K562 (cell line): ENCODE data around the gene CRYBG3. TPM values are rescaled to one million over a fixed set of nuclear protein-coding genes. Genes with fewer than 3 reads are reported as not detected.

Source experiments
- ARID4B ChIP-seq: sonication (generic); formaldehyde crosslinking; IDR thresholded peaks from 2 replicates; pipeline ENCODE4 v1.8.0; 2022; ENCODE audit warnings: mild to moderate bottlenecking, missing genetic modification reagents
- ARNT ChIP-seq, 2 experiments: fragments of 450-650 bp; IDR thresholded peaks; 2 replicates each; pipeline ENCODE4 v1.6.1; 2016; ENCODE audit warnings: mild to moderate bottlenecking in 1 of 2
- CCAR2 ChIP-seq: fragments of 200-400 bp; formaldehyde crosslinking; IDR thresholded peaks from 2 replicates; pipeline ENCODE4 v1.6.1; 2017; ENCODE audit warnings: mild to moderate bottlenecking, low read depth, low read length
- CEBPG ChIP-seq, 3 experiments: fragments of 200-800 bp in 1 of 3; sonication (Bioruptor generic) in 1 of 3; sonication (generic) in 1 of 3; formaldehyde crosslinking in 1 of 3; IDR thresholded peaks in 2 of 3; conservative IDR thresholded peaks in 1 of 3; 2 replicates each; pipeline versions ENCODE4 v1.6.1 to v1.8.0; 2016 to 2022; ENCODE audit warnings: missing compliant biosample characterization in 2 of 3, missing genetic modification characterization in 2 of 3, mild to moderate bottlenecking in 1 of 3, missing genetic modification reagents in 1 of 3
- MEIS2 ChIP-seq: fragments of 450-650 bp; IDR thresholded peaks from 2 replicates; pipeline ENCODE4 v1.6.1; 2014; ENCODE audit warnings: mild to moderate bottlenecking; ENCODE audit not compliant: partially characterized antibody
- MYC ChIP-seq, 2 experiments: fragments of 250-450 bp in 1 of 2; sonication (Bioruptor Pico) in 1 of 2; IDR thresholded peaks; 2 replicates each; pipeline versions ENCODE4 v1.5.1 to v1.6.1; 2012 to 2021; ENCODE audit warnings: low read depth in 2 of 2, borderline replicate concordance in 1 of 2, improper control_type of control experiment in 1 of 2, low read length in 1 of 2, mild to moderate bottlenecking in 1 of 2, moderate library complexity in 1 of 2
- NCOA1 ChIP-seq: fragments of 450-650 bp; IDR thresholded peaks from 2 replicates; pipeline ENCODE4 v1.6.1; 2016; ENCODE audit warnings: low read depth
- NONO ChIP-seq, 2 experiments: fragments of 200-400 bp in 1 of 2; fragments of 450-650 bp in 1 of 2; formaldehyde crosslinking in 1 of 2; IDR thresholded peaks; 2 replicates each; pipeline ENCODE4 v1.6.1; 2017; ENCODE audit warnings: low read depth in 2 of 2, mild to moderate bottlenecking in 2 of 2, moderate library complexity in 2 of 2, low read length in 1 of 2
- NUFIP1 ChIP-seq: fragments of 450-650 bp; IDR thresholded peaks from 2 replicates; pipeline ENCODE4 v1.6.1; 2018; ENCODE audit not compliant: partially characterized antibody
- PATZ1 ChIP-seq: fragments of 250-450 bp; sonication (Bioruptor Pico); IDR thresholded peaks from 2 replicates; pipeline ENCODE4 v1.5.0; 2020; ENCODE audit warnings: mild to moderate bottlenecking, borderline replicate concordance
- RUNX1 ChIP-seq: sonication (generic); IDR thresholded peaks from 2 replicates; pipeline ENCODE4 v1.6.1; 2016; ENCODE audit warnings: antibody characterized with exemption, low read depth
- SNRNP70 ChIP-seq: fragments of 200-400 bp; formaldehyde crosslinking; optimal IDR thresholded peaks from 2 replicates; pipeline ENCODE3; 2017; ENCODE audit warnings: low read depth, low read length
- SRSF7 ChIP-seq: fragments of 200-400 bp; formaldehyde crosslinking; optimal IDR thresholded peaks from 2 replicates; pipeline ENCODE3; 2017; ENCODE audit warnings: mild to moderate bottlenecking, low read depth, low read length
- TAF15 ChIP-seq: fragments of 200-400 bp; formaldehyde crosslinking; IDR thresholded peaks from 2 replicates; pipeline ENCODE4 v1.6.1; 2017; ENCODE audit warnings: mild to moderate bottlenecking, low read depth, low read length, moderate library complexity
- U2AF2 ChIP-seq: fragments of 200-400 bp; formaldehyde crosslinking; optimal IDR thresholded peaks from 2 replicates; pipeline ENCODE3; 2017; ENCODE audit warnings: low read depth, mild to moderate bottlenecking, low read length
- ZNF140 ChIP-seq: fragments of 250-450 bp; sonication (Bioruptor Pico); IDR thresholded peaks from 2 replicates; pipeline ENCODE4 v1.8.0; 2021; ENCODE audit warnings: moderate library complexity, mild to moderate bottlenecking, inconsistent platforms
- polyA plus RNA-seq, 8 experiments: library from polyadenylated mRNA; depleted of rRNA in 4 of 8; stranded (reverse) in 5 of 8; unstranded in 3 of 8; fragments of >200 nt; fragmentation: Nextera tagmentation in 2 of 8; fragmentation: Illumina TruSeq in 1 of 8; extraction: Ambion mirVana in 2 of 8; extraction: Trizol in 1 of 8; gene quantifications; 2 replicates each; pipeline versions ENCODE4 v1.2.1 to v1.2.3, GENCODE V29; 2011 to 2014; ENCODE audit warnings: inconsistent platforms in 1 of 8, missing spikeins in 1 of 8
- total RNA-seq, 7 experiments: library from RNA; depleted of rRNA in 6 of 7; stranded (reverse); fragments of >200 nt in 6 of 7; fragmentation: Illumina TruSeq in 2 of 7; extraction: Trizol in 2 of 7; gene quantifications; 2 replicates each; pipeline versions ENCODE4 v1.2.1 to v1.2.3, GENCODE V29; 2011 to 2021; ENCODE audit warnings: low replicate concordance in 1 of 7

CRYBG3 gene
- total and polyA plus RNA-seq, 9 of the 15 experiments (the other 6 are each of a cell fraction or from before 2014, with no cell fraction given), result 0.08 to 0.72 (median 0.18) TPM

- TF ChIP-seq MYC (IDR thresholded peaks at IDR 0.05; ENCODE audit: low read depth, low read length), result no peak
- TF ChIP-seq MYC (CRISPR knock-in tag; IDR thresholded peaks at IDR 0.05; ENCODE audit: borderline replicate concordance, low read depth), result no peak
- TF ChIP-seq NUFIP1, result no peak
- no peak for TF ChIP-seq SRSF7
- no peak for TF ChIP-seq ARID4B (CRISPR knock-in tag)
- TF ChIP-seq CEBPG (CRISPR knock-in tag; IDR thresholded peaks at IDR 0.05), result no peak
- peak in 1 of 2 experiments; percentile 31; a peak in 1 of 4 replicates for TF ChIP-seq CEBPG (tag; conservative IDR thresholded peaks at IDR 0.05 in 1 of 2, IDR thresholded peaks at IDR 0.05 in 1 of 2)
- no peak for TF ChIP-seq RUNX1
- TF ChIP-seq U2AF2, result no peak
- no peak; the same call in 1 of the 2 replicates for TF ChIP-seq NCOA1
- no peak for TF ChIP-seq PATZ1
- TF ChIP-seq ZNF140, result no peak
- TF ChIP-seq MEIS2, result peak; percentile 76
- TF ChIP-seq ARNT (IDR thresholded peaks at IDR 0.05), result no peak
- TF ChIP-seq NONO (IDR thresholded peaks at IDR 0.05; ENCODE audit: low read depth in 2 of 2, low read length in 1 of 2), result no peak
- no peak for TF ChIP-seq SNRNP70
- TF ChIP-seq CCAR2, result no peak
- no peak for TF ChIP-seq TAF15
These were observed 110.6 kb downstream of the CRYBG3 start (continued) for GRCh38 chr3:97932387-97932801.
